ENCODE measurements around the gene PLAAT5. TPM values are rescaled to one million over a fixed set of nuclear protein-coding genes. Genes with fewer than 3 reads are reported as not detected.
A peak's percentile ranks its signal among the peaks of the same experiment; 100 is the strongest.

Gene PLAAT5
- total RNA-seq, 1 experiment from 2014 or later: 8.5 TPM

DNA sequence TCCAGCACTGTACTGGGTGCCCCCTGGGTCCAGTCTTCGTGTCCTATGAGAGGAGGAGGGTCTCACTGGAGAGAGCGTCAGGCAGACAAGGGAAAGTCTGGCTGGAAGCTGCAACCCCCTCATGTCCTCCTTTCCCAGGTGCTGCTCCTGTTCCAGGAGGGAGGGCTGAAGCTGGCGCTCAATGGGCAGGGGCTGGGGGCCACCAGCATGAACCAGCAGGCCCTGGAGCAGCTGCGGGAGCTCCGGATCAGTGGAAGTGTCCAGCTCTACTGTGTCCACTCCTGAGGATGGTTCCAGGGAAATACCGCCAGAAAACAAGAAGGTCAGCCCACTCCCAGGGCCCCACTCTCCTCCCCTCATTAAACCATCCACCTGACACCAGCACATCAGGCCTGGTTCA is 25.1 kb upstream of the PLAAT5 start:
- Histone ChIP-seq H3K27me3 (ENCODE audit: insufficient read depth, low read length) (no peaks in the 10 kb centered on the region), H2BK15ac (ENCODE audit: low read depth, low read length) (0 out of 2 replicates have a peak overlapping the region, but pooled peaks have one; percentile 49), H2BK5ac (ENCODE audit: insufficient read length, low read length) (no peak overlapping the region), H4K5ac (ENCODE audit: insufficient read length, low read depth, low read length) (no peak overlapping the region), H3K9me3 (ENCODE audit: control insufficient read depth, low read depth, low read length) (no peaks in the 10 kb centered on the region), H2BK20ac (ENCODE audit: low read depth, low read length, poor library complexity, severe bottlenecking) (no peak overlapping the region), H3K23ac (ENCODE audit: insufficient read length, low read depth, low read length) (no peak overlapping the region), H3K27ac (ENCODE audit: insufficient read length, low read depth, low read length) (no peak overlapping the region), H3K14ac (ENCODE audit: insufficient read depth, low read length) (no peak overlapping the region), H2AK5ac (ENCODE audit: insufficient read length, low read length) (no peak overlapping the region), H4K8ac (replicated peaks; ENCODE audit: insufficient read length, low read depth, low read length) (no peak overlapping the region), H3T11ph (ENCODE audit: low read length) (no peak overlapping the region), H4K20me1 (ENCODE audit: control insufficient read depth, insufficient read depth, insufficient read length) (no peaks in the 10 kb centered on the region), H3K56ac (ENCODE audit: insufficient read length, low read depth, low read length) (no peak overlapping the region), H3K4me1 (ENCODE audit: insufficient read depth, low read length) (no peaks in the 10 kb centered on the region), H3K79me1 (ENCODE audit: insufficient read depth, low read depth, low read length, poor library complexity, severe bottlenecking) (no peaks in the 10 kb centered on the region), H3K4me2 (ENCODE audit: insufficient read depth, insufficient read length, low read length) (no peak overlapping the region), H3K9ac (ENCODE audit: extremely low read depth, insufficient read length, low read length) (no peak overlapping the region), H3K4ac (ENCODE audit: low read depth, low read length) (no peak overlapping the region), H2BK12ac (ENCODE audit: insufficient read length, low read depth, low read length) (no peak overlapping the region), H3K23me2 (ENCODE audit: insufficient read length, low read depth, low read length, poor library complexity, severe bottlenecking) (no peaks in the 10 kb centered on the region), H3K79me2 (ENCODE audit: insufficient read depth, low read length) (no peaks in the 10 kb centered on the region), H4K91ac (ENCODE audit: insufficient read length, low read depth, low read length) (no peak overlapping the region), H3K18ac (ENCODE audit: insufficient read length, low read depth, low read length) (no peak overlapping the region), H2AFZ (ENCODE audit: low read length) (no peak overlapping the region), H2BK120ac (ENCODE audit: low read depth, low read length, poor library complexity, severe bottlenecking) (no peak overlapping the region)
- TF ChIP-seq, protein P1, sequence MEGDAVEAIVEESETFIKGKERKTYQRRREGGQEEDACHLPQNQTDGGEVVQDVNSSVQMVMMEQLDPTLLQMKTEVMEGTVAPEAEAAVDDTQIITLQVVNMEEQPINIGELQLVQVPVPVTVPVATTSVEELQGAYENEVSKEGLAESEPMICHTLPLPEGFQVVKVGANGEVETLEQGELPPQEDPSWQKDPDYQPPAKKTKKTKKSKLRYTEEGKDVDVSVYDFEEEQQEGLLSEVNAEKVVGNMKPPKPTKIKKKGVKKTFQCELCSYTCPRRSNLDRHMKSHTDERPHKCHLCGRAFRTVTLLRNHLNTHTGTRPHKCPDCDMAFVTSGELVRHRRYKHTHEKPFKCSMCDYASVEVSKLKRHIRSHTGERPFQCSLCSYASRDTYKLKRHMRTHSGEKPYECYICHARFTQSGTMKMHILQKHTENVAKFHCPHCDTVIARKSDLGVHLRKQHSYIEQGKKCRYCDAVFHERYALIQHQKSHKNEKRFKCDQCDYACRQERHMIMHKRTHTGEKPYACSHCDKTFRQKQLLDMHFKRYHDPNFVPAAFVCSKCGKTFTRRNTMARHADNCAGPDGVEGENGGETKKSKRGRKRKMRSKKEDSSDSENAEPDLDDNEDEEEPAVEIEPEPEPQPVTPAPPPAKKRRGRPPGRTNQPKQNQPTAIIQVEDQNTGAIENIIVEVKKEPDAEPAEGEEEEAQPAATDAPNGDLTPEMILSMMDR (conservative IDR thresholded peaks at IDR 0.05): no peak
- Mint-ChIP-seq H3K27me3 (ENCODE audit: low read depth) (no peaks in the 10 kb centered on the region), H3K4me3 (no peak overlapping the region), H3K9me3 (peaks cover 17 to 20% of the 10 kb centered on the region in 2 experiments), H3K36me3 (ENCODE audit: insufficient read depth in 1 of 3, low read depth in 3 of 3) (peaks cover 7 to 25% (median 22%) of the 10 kb centered on the region in 3 experiments; a peak in 6 of 7 replicates), H3K27ac (no peak overlapping the region), H3K4me1 (peaks cover 5 to 12% of the 10 kb centered on the region in 2 experiments)
- no CpG with 5 or more reads among the region's 6 CpGs for WGBS (ENCODE audit: extremely low coverage, insufficient read length, low lambda C conversion rate)
- no peak for DNase-seq
